ELF-1 (cell line): Measurements from ENCODE around the gene FREM2.
A peak's percentile ranks its signal among the peaks of the same experiment; 100 is the strongest.

ENCODE experiments used
- DNase-seq: peaks from one replicate; pipeline ENCODE4 v3.0.0-alpha.2; 2016; ENCODE audit warnings: low read depth, low spot score

The FREM2 gene

GRCh38 chr13:38821770-38822551 lies 135.1 kb downstream of the FREM2 start:
- peak; percentile 55 for DNase-seq

GRCh38 chr13:38824342-38824741 lies 137.5 kb downstream of the FREM2 start:
- DNase-seq, result peak; percentile 9

- no peak for DNase-seq
Measured at GRCh38 chr13:38826182-38826813, 139.4 kb downstream of the FREM2 start.

GRCh38 chr13:38830442-38831045 lies 143.7 kb downstream of the FREM2 start:
- DNase-seq, result no peak

- DNase-seq, result no peak
Measured at GRCh38 chr13:38844581-38844980, 157.7 kb downstream of the FREM2 start.

- no peak for DNase-seq
Measured at GRCh38 chr13:38848360-38848759, 161.5 kb downstream of the FREM2 start.

- DNase-seq, result no peak
Measured at GRCh38 chr13:38849315-38849714, 162.4 kb downstream of the FREM2 start.

- no peak for DNase-seq
Measured at GRCh38 chr13:38850868-38851626, 164.2 kb downstream of the FREM2 start.

- DNase-seq, result no peak
Measured at GRCh38 chr13:38854226-38854625, 167.3 kb downstream of the FREM2 start.

- no peak for DNase-seq
Measured at GRCh38 chr13:38856065-38856464, 169.2 kb downstream of the FREM2 start.

- no peak for DNase-seq
Measured at GRCh38 chr13:38862443-38862842, 175.6 kb downstream of the FREM2 start.

- no peak for DNase-seq
Measured at GRCh38 chr13:38863536-38863935, 176.7 kb downstream of the FREM2 start.

GRCh38 chr13:38866649-38867048 lies 179.8 kb downstream of the FREM2 start:
- no peak for DNase-seq

GRCh38 chr13:38868399-38868798 lies 181.5 kb downstream of the FREM2 start:
- no peak for DNase-seq

- DNase-seq, result peak; percentile 17
Measured at GRCh38 chr13:38868870-38869269, 182.0 kb downstream of the FREM2 start.

GRCh38 chr13:38871275-38871674 lies 184.4 kb downstream of the FREM2 start:
- DNase-seq, result no peak

GRCh38 chr13:38872693-38873092 lies 185.8 kb downstream of the FREM2 start:
- peak; percentile 45 for DNase-seq

GRCh38 chr13:38875186-38875875 lies 188.5 kb downstream of the FREM2 start:
- DNase-seq, result no peak

GRCh38 chr13:38879278-38879677 lies 192.4 kb downstream of the FREM2 start:
- DNase-seq, result no peak

GRCh38 chr13:38879786-38880185 lies 192.9 kb downstream of the FREM2 start:
- no peak for DNase-seq

- DNase-seq, result no peak
Measured at GRCh38 chr13:38880397-38880796, 193.5 kb downstream of the FREM2 start.
